Renal cortex interstitium (tissue), 15 donors: ENCODE results near the gene TMEM183A. TPM values are rescaled to one million over a fixed set of nuclear protein-coding genes. Genes with fewer than 3 reads are reported as not detected.
A peak's percentile ranks its signal among the peaks of the same experiment; 100 is the strongest.

Experiments
- DNase-seq, 11 donors: peaks; one replicate each; pipeline ENCODE4 v3.0.0-alpha.2; 2013; ENCODE audit warnings: low read depth in 9 of 11, low spot score in 4 of 11; ENCODE audit errors: extremely low read depth in 1 of 11
- long read RNA-seq, 16 experiments: transcript quantifications; one replicate each; lab custom pipeline, GENCODE V29; 2026
- polyA plus RNA-seq, 3 donors: library from polyadenylated mRNA; unstranded; fragments of 120-200 nt; gene quantifications; one replicate each; pipeline ENCODE4 v1.2.1, GENCODE V29; 2013; ENCODE audit not compliant: insufficient read length in 3 of 3

Gene TMEM183A, protein sequence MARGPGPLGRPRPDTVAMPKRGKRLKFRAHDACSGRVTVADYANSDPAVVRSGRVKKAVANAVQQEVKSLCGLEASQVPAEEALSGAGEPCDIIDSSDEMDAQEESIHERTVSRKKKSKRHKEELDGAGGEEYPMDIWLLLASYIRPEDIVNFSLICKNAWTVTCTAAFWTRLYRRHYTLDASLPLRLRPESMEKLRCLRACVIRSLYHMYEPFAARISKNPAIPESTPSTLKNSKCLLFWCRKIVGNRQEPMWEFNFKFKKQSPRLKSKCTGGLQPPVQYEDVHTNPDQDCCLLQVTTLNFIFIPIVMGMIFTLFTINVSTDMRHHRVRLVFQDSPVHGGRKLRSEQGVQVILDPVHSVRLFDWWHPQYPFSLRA
- polyA plus RNA-seq = 10 to 100 TPM; 74.8 to 81.9 (median 75.7) TPM
- long read RNA-seq, donor 1, transcript TMEM183A-201 (8 exons, 3,019 nt) = major isoform, 8 of 22 reads
- long read RNA-seq, donor 1, partial matches to known transcripts = 12 of 22 reads
- long read RNA-seq, donor 1, other reads (novel, unspliced or antisense) = 0 of 22 reads
- long read RNA-seq, donor 2, transcript TMEM183A-201 (8 exons, 3,019 nt) = major isoform, 9 of 30 reads
- long read RNA-seq, donor 2, partial matches to known transcripts = 19 of 30 reads
- long read RNA-seq, donor 2, other reads (novel, unspliced or antisense) = 0 of 30 reads
- long read RNA-seq, donor 3, transcript TMEM183A-201 (8 exons, 3,019 nt) = major isoform, 26 of 65 reads
- long read RNA-seq, donor 3, partial matches to known transcripts = 29 of 65 reads
- long read RNA-seq, donor 3, other reads (novel, unspliced or antisense) = 7 of 65 reads
- long read RNA-seq, donor 4, transcript TMEM183A-201 (8 exons, 3,019 nt) = major isoform, 12 of 19 reads
- long read RNA-seq, donor 4, partial matches to known transcripts = 6 of 19 reads
- long read RNA-seq, donor 4, other reads (novel, unspliced or antisense) = 0 of 19 reads
- long read RNA-seq, donor 5 = 0 reads
- long read RNA-seq, donor 6, partial matches to known transcripts = 21 of 25 reads
- long read RNA-seq, donor 6, other reads (novel, unspliced or antisense) = 0 of 25 reads
- long read RNA-seq, donor 7, transcript TMEM183A-201 (8 exons, 3,019 nt) = major isoform, 8 of 34 reads
- long read RNA-seq, donor 7, partial matches to known transcripts = 24 of 34 reads
- long read RNA-seq, donor 7, other reads (novel, unspliced or antisense) = 0 of 34 reads
- long read RNA-seq, donor 8, transcript TMEM183A-201 (8 exons, 3,019 nt) = major isoform, 27 of 70 reads
- long read RNA-seq, donor 8, partial matches to known transcripts = 42 of 70 reads
- long read RNA-seq, donor 8, other reads (novel, unspliced or antisense) = 0 of 70 reads
- long read RNA-seq, donor 9, transcript TMEM183A-201 (8 exons, 3,019 nt) = major isoform, 13 of 57 reads
- long read RNA-seq, donor 9, partial matches to known transcripts = 43 of 57 reads
- long read RNA-seq, donor 9, other reads (novel, unspliced or antisense) = 0 of 57 reads
- long read RNA-seq, donor 10, transcript TMEM183A-201 (8 exons, 3,019 nt) = major isoform, 12 of 43 reads
- long read RNA-seq, donor 10, partial matches to known transcripts = 21 of 43 reads
- long read RNA-seq, donor 10, other reads (novel, unspliced or antisense) = 8 of 43 reads
- long read RNA-seq, donor 11, transcript TMEM183A-201 (8 exons, 3,019 nt) = major isoform, 13 of 27 reads
- long read RNA-seq, donor 11, partial matches to known transcripts = 14 of 27 reads
- long read RNA-seq, donor 11, other reads (novel, unspliced or antisense) = 0 of 27 reads
- long read RNA-seq, donor 12, transcript TMEM183A-201 (8 exons, 3,019 nt) = major isoform, 8 of 9 reads
- long read RNA-seq, donor 12, partial matches to known transcripts = 0 of 9 reads
- long read RNA-seq, donor 12, other reads (novel, unspliced or antisense) = 0 of 9 reads
- long read RNA-seq, donor 13, transcript TMEM183A-201 (8 exons, 3,019 nt) = major isoform, 23 of 92 reads
- long read RNA-seq, donor 13, partial matches to known transcripts = 65 of 92 reads
- long read RNA-seq, donor 13, other reads (novel, unspliced or antisense) = 0 of 92 reads
- long read RNA-seq, donor 14, transcript TMEM183A-201 (8 exons, 3,019 nt) = major isoform, 11 of 24 reads
- long read RNA-seq, donor 14, partial matches to known transcripts = 13 of 24 reads
- long read RNA-seq, donor 14, other reads (novel, unspliced or antisense) = 0 of 24 reads
- long read RNA-seq, donor 15, transcript TMEM183A-201 (8 exons, 3,019 nt) = major isoform, 7 of 13 reads
- long read RNA-seq, donor 15, partial matches to known transcripts = 5 of 13 reads
- long read RNA-seq, donor 15, other reads (novel, unspliced or antisense) = 0 of 13 reads
- long read RNA-seq, donor 16, transcript TMEM183A-201 (8 exons, 3,019 nt) = major isoform, 45 of 122 reads
- long read RNA-seq, donor 16, partial matches to known transcripts = 64 of 122 reads
- long read RNA-seq, donor 16, other reads (novel, unspliced or antisense) = 10 of 122 reads

DNA sequence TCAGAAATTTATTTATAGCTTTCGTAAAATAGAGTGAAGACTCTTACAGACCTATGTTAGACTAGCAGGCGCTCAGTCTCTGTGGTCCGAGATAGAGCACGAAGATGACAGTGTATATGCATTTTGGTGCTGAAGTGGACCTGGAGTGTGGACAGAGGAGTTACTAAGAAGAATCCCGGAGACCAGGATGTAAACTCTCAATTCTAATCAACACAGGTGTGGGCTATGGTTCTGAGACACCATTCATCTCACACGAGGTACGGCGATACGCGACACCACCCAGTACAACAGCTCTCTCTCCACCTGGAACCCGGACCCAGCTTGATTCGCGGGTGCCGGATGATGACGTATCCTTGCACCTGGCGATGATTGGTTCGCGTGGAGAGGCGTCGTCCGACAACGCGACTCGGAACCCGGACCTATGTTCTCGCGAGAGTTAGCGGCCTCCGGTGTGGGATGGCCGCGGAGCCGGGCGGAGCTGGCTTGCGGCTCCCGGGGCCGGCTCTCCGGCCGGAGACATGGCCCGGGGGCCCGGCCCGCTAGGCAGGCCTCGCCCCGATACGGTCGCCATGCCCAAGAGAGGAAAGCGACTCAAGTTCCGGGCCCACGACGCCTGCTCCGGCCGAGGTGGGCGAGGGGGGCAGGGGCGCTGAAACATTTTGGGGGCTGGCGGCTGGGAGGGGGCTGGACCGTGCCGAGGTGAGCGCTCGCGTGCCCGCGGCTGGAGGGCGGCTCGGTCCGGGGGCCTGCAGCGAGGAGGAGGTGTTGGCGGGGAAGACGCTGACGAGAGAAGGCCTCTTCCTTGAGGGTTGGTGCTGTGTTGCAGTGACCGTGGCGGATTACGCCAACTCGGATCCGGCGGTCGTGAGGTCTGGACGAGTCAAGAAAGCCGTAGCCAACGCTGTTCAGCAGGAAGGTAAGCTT lies at the start of gene TMEM183A:
TMEM183A (plus strand) TSS at position 427 of the 924 bp plus-strand sequence; CDS start at position 519, 92 bp downstream.
- DNase-seq = peak; percentile 91 to 98 (median 96)

GRCh38 chr1:202957733-202958543 lies 49.2 kb upstream of the TMEM183A start, which contains the start of gene ADIPOR1:
Gene ADIPOR1 (minus strand): TSS chr1:202958312. CDS start chr1:202951070, 7,242 bp downstream.
- DNase-seq = peak; percentile 64 to 83 (median 79)

DNA sequence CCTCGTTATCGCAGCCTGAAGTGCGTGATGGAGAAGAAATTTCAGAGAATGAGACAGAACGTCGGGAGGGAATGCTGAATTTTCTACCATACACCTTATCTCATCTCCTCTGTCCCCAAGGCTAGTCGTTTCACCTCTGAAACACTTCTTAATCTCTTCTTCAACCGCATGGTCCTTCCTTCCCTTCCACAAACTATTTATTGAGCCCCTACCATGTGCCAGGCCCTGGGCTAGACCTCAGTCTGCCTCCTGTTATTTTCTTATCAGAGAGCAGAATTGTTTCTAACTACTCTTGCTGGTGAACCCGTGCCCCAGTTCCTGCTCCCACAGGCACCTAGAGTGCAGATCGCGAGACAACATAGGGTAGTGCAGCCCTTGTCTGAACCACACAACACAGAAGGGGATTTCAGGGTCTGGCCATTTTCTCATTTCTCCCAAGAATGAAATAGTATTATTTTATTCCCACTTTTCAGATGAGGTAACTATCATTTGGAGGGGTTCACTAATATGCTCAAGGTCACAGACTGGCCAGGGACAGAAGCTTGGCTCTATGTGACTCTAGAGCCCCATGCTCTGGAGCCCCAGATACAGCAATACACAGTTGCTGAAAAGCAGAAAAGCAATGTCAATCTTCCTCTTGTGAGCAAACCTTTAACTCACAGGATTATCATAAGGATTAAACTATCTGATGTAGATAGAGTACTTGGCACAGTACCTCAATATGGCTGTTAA lies 48.5 kb upstream of the TMEM183A start:
- no peak for DNase-seq

GRCh38 chr1:202959276-202959620 lies 47.9 kb upstream of the TMEM183A start:
- no peak for DNase-seq

DNA sequence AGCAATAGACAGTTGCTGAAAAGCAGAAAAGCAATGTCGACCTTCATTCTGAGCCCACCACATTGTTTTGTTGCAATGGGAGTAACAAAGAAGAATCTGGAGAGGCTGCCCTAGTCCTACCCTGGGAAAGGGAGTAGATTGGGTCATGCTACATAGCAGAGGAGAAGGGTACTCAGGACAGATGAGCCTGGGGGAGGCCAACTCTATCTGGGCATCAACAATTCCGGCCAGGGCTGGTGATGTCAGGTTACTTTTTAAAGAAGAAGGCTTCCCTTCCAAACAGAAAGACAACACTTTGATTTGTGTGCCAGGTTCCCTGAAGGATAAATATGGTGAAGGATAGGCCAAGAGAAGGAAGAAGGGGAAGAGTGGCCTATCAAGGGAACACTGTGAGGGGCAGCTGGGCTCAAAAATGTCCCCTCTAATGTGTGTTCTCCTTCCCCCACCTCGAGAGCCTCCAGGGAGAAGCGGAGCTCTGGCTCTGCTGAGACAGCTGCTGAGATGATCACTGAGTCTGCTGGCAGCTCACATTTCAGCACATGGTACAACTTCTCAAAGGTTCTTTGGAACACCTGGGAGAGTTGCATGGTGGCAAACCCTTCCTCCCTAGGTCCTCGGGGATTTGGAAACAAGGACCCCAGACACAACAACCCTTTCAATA lies 45.8 kb upstream of the TMEM183A start:
- DNase-seq = no peak

DNA sequence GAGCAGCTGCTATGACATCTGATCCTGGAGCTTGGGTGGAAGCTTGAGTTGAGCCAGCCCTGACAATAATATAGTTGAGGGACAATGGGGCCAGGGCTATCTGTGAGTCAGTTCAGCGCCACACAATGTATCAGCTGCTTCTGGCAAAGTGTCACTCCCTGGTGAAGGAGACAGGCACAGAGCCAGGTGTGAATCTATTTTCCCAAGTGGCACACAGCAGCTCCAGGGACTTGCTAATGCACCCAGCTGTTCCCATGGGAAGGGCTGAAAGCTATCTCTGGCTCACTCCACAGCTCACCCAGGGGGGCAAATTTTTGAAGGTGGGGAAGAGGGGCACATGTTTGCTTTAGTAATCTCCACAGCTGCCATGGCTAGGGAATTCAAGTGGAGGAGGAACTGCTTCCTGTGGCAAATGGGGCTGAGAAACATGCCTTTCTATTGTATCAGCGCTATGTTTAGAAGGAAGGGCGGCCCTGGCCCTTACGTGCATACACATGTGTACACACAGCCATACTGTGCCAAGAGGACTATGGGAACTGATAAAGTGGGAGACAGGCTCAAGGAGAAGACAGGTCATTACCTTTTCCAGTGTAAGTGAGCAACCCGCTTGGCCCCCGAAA lies 42.3 kb upstream of the TMEM183A start:
- no peak for DNase-seq

- no peak for DNase-seq
Observed at GRCh38 chr1:202965422-202965821, 41.8 kb upstream of the TMEM183A start.

DNA sequence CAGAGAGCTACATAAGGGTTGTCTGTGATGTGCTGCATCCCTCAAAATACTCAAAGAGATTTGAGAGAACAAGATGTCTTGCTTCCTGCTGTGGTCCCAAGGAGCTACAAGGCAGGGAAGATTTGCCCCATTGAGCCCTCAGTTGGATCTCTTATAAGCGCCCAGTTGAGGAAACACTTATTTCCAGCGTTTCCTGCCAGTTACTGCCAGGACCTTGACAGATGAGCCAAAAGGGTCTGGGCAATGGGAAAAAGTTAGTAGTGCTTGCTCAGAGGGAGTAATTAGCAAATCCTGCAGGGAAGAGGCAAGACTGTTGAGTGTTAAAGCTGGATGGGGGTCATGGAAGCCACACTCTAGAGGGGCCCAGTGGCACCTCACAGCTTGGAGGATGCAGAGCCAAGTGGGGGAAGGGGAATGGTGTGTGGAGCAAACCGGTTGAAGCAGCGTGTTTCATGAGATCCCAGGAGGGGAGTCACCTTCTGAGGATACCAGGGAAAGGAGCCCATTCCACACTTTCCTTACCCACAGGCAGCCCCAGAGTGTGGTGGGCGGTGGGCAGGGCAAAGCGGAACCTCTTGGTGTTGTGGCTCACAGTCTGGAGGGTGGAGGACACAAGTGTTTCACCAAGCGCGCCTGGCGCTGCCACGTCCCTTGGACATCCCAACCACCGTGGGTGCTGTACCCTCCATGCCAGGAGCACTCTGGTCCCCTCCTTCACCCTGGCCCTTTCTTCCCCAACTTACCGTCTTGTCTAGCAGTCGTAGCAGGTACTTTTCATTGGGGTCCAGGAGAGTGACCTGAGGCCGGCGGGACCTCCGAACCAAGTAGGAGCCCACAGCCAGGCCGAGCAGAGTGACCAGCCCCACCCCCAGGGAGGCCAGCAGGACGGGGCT lies 40.9 kb upstream of the TMEM183A start:
- DNase-seq = no peak

GRCh38 chr1:202967684-202968281 lies 39.4 kb upstream of the TMEM183A start:
- peak in 4 of 11 donors; percentile 19 to 31 (median 22) for DNase-seq

DNA sequence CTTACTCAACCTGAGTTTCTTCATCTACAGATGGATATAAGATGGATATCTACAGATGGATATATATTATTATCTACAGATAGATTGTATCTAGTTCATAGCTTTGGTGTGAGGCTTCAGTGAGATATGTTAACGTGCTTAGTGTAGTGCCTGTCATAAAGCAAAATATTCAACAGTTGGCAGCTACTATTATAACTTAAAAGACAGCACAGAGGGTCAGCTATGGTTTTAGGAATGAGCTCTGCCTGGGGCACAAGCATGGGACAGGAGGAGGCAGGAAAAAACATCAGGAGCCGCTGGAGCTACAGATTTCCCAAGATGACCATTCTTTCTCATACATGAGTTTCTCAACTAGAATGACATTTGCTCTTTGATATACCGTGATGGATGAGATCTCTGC lies 38.8 kb upstream of the TMEM183A start:
- DNase-seq = no peak

DNA sequence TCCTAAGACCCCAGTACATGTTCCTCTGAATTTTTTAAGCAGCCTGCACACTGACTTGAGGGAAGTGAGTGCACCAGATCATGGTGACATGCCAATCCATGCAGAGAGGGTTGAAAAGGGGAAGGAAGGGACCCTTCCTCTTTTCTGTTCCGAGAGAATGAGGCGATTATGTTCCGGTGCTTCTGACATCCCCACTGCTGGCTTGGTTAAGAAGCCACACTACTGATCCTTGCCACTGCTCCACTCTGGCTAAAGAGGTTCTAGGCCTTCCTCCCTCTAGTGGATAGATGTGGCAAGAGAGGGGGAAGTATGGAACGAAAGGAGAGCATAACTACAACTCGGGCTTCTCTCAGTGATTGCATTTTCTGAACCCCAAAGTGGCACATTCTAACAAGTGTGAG lies 38.3 kb upstream of the TMEM183A start:
- DNase-seq = peak in 4 of 11 donors; percentile 21 to 52 (median 34)

GRCh38 chr1:202972046-202972445 lies 35.1 kb upstream of the TMEM183A start:
- no peak for DNase-seq
